GM23248 (cell line): Measurements from ENCODE around the gene CTSD. TPM values are rescaled to one million over a fixed set of nuclear protein-coding genes. Genes with fewer than 3 reads are reported as not detected.

ENCODE experiments used
- DNase-seq: peaks from one replicate; pipeline ENCODE4 v3.0.0-alpha.2; 2015
- H2AFZ ChIP-seq: fragments of 200-600 bp; sonication (generic); 2 replicates; pipeline ENCODE4 v1.6.1; 2016; ENCODE audit warnings: antibody characterized with exemption
- H3F3A ChIP-seq: fragments of 200-600 bp; sonication (generic); 2 replicates; pipeline ENCODE4 v1.6.1; 2016; ENCODE audit warnings: mild to moderate bottlenecking, antibody characterized with exemption, mixed run types; ENCODE audit not compliant: insufficient read depth
- H3K27ac ChIP-seq: fragments of 200-600 bp; sonication (generic); 2 replicates; pipeline ENCODE4 v1.5.1; 2016; ENCODE audit warnings: mild to moderate bottlenecking
- H3K27me3 ChIP-seq: fragments of 200-600 bp; sonication (generic); replicated peaks from 2 replicates; pipeline ENCODE4 v1.6.1; 2016; ENCODE audit warnings: mild to moderate bottlenecking; ENCODE audit not compliant: insufficient read depth
- H3K36me3 ChIP-seq: fragments of 200-600 bp; sonication (generic); 2 replicates; pipeline ENCODE4 v1.6.1; 2016; ENCODE audit warnings: low read depth, mild to moderate bottlenecking
- H3K4me1 ChIP-seq: fragments of 200-600 bp; sonication (generic); 2 replicates; pipeline ENCODE4 v1.6.1; 2016; ENCODE audit warnings: mild to moderate bottlenecking; ENCODE audit not compliant: insufficient read depth
- H3K4me2 ChIP-seq: fragments of 200-600 bp; sonication (generic); one replicate; pipeline ENCODE4 v1.6.1; 2016; ENCODE audit warnings: mild to moderate bottlenecking; ENCODE audit not compliant: unreplicated experiment
- H3K4me3 ChIP-seq: fragments of 200-600 bp; sonication (generic); 2 replicates; pipeline ENCODE4 v1.5.1; 2016; ENCODE audit warnings: mild to moderate bottlenecking
- H3K79me2 ChIP-seq: fragments of 200-600 bp; sonication (generic); 2 replicates; pipeline ENCODE4 v1.6.1; 2016; ENCODE audit warnings: mild to moderate bottlenecking; ENCODE audit not compliant: insufficient read depth
- H3K9ac ChIP-seq: fragments of 200-600 bp; sonication (generic); 2 replicates; pipeline ENCODE4 v1.6.1; 2016; ENCODE audit warnings: mild to moderate bottlenecking
- H3K9me2 ChIP-seq: fragments of 200-600 bp; sonication (generic); 2 replicates; pipeline ENCODE4 v1.6.1; 2016; ENCODE audit warnings: mixed run types, mild to moderate bottlenecking, moderate library complexity; ENCODE audit not compliant: insufficient read depth
- H3K9me3 ChIP-seq: fragments of 200-600 bp; sonication (generic); one replicate; pipeline ENCODE4 v1.6.1; 2017; ENCODE audit warnings: low read depth
- H4K20me1 ChIP-seq: fragments of 200-600 bp; sonication (generic); 2 replicates; pipeline ENCODE4 v1.6.0; 2016; ENCODE audit not compliant: insufficient read depth
- EZH2 ChIP-seq: fragments of 200-600 bp; sonication (generic); IDR thresholded peaks from 2 replicates; pipeline ENCODE4 v1.6.1; 2018; ENCODE audit warnings: antibody characterized with exemption, mild to moderate bottlenecking; ENCODE audit not compliant: insufficient read depth, poor library complexity, severe bottlenecking
- EZH2phosphoT487 ChIP-seq: fragments of 200-600 bp; sonication (generic); IDR thresholded peaks from 2 replicates; pipeline ENCODE4 v1.6.1; 2018; ENCODE audit warnings: antibody characterized with exemption, moderate library complexity, mild to moderate bottlenecking, low read depth; ENCODE audit not compliant: insufficient read depth
- WGBS, 2 experiments: methylation state at CpG; one replicate each; pipeline ENCODE4 v1.1.6; 2015 to 2017; ENCODE audit warnings: low lambda C conversion rate in 2 of 2, low coverage in 1 of 2; ENCODE audit errors: missing lambda C conversion rate in 2 of 2; 5-methylcytosine and 5-hydroxymethylcytosine counted together
- in situ Hi-C: fragments of 300-500 bp; cut with MboI; formaldehyde crosslinking; loops from 2 replicates; pipeline ENCODE4 v1.15.0; 2020
- polyA plus RNA-seq: library from polyadenylated mRNA; unstranded; fragments of >200 nt; fragmentation: Nextera tagmentation; extraction: Ambion mirVana; gene quantifications from 2 replicates; pipeline ENCODE4 v1.2.1, GENCODE V29; 2016
- total RNA-seq: library from RNA; depleted of rRNA; stranded (reverse); fragments of >200 nt; shearing (Covaris generic); gene quantifications from 2 replicates; pipeline ENCODE4 v1.2.3, GENCODE V29; 2014

Gene CTSD
- total and polyA plus RNA-seq, 2 experiments from 2014 or later = 305 to 321 TPM

- 41 to 44% methylated on average over 6 of the region's 6 CpGs for WGBS, 2 experiments
- no peak overlapping the region for H2AFZ ChIP-seq
Measured at GRCh38 chr11:1737080-1737757, 26.5 kb downstream of the CTSD start.

GRCh38 chr11:1736447-1736992 is 27.2 kb downstream of the CTSD start:
- Histone ChIP-seq H3K27ac (no peak overlapping the region), H3K9me3 (no peaks in the 10 kb centered on the region), H2AFZ (no peak overlapping the region), H3K4me1 (no peaks in the 10 kb centered on the region), H3K27me3 (no peaks in the 10 kb centered on the region; the same call in none of the 2 replicates), H3K9ac (no peak overlapping the region), H3K9me2 (no peaks in the 10 kb centered on the region), H3K79me2 (no peaks in the 10 kb centered on the region), H3K4me3 (no peak overlapping the region), H3K36me3 (no peaks in the 10 kb centered on the region), H4K20me1 (no peaks in the 10 kb centered on the region), H3K4me2 (no peak overlapping the region), H3F3A (peaks cover 2% of the 10 kb centered on the region; the same call in 1 of the 2 replicates)
- in situ Hi-C loops = no loop called here
- no peak for DNase-seq
- TF ChIP-seq EZH2 (no peak), EZH2phosphoT487 (no peak)
- 36 to 52% methylated on average over 3 of the region's 3 CpGs for WGBS, 2 experiments

More at GRCh38 chr11:1737080-1737757, 26.5 kb downstream of the CTSD start:
- Histone ChIP-seq H3K4me3 (no peak overlapping the region), H3K27ac (no peak overlapping the region), H3K4me2 (no peak overlapping the region), H3K27me3 (no peaks in the 10 kb centered on the region; the same call in none of the 2 replicates), H3K9me3 (no peaks in the 10 kb centered on the region), H3K79me2 (no peaks in the 10 kb centered on the region), H4K20me1 (no peaks in the 10 kb centered on the region), H3K36me3 (no peaks in the 10 kb centered on the region), H3F3A (no peaks in the 10 kb centered on the region), H3K9ac (no peak overlapping the region), H3K4me1 (no peaks in the 10 kb centered on the region), H3K9me2 (no peaks in the 10 kb centered on the region)
- no peak for TF ChIP-seq EZH2
- no peak for TF ChIP-seq EZH2phosphoT487
- in situ Hi-C loops = no loop called here
- no peak for DNase-seq

GRCh38 chr11:1735271-1735670 is 28.5 kb downstream of the CTSD start:
- no peak overlapping the region for H3K4me3 ChIP-seq
- 65 to 69% methylated on average over 16 of the region's 16 CpGs for WGBS, 2 experiments
- H3K79me2 ChIP-seq = no peaks in the 10 kb centered on the region
- H3K9me2 ChIP-seq = no peaks in the 10 kb centered on the region
- H3K4me2 ChIP-seq = no peak overlapping the region
- H3K9me3 ChIP-seq = no peaks in the 10 kb centered on the region
- H2AFZ ChIP-seq = no peak overlapping the region
- no peak overlapping the region for H3K27ac ChIP-seq
- TF ChIP-seq EZH2phosphoT487 (no peak), EZH2 (no peak)
- no peaks in the 10 kb centered on the region; the same call in none of the 2 replicates for H3K27me3 ChIP-seq
- DNase-seq = no peak
- H3K9ac ChIP-seq = no peak overlapping the region
- peaks cover 10% of the 10 kb centered on the region; the same call in 1 of the 2 replicates for H3F3A ChIP-seq
- in situ Hi-C loops = no loop called here
- no peaks in the 10 kb centered on the region for H4K20me1 ChIP-seq
- no peaks in the 10 kb centered on the region for H3K4me1 ChIP-seq
- no peaks in the 10 kb centered on the region for H3K36me3 ChIP-seq

GRCh38 chr11:1734641-1735081 is 29.1 kb downstream of the CTSD start:
- Histone ChIP-seq H3K9me2 (no peaks in the 10 kb centered on the region), H3K4me1 (no peaks in the 10 kb centered on the region), H2AFZ (no peak overlapping the region), H3K27ac (no peak overlapping the region), H3K79me2 (no peaks in the 10 kb centered on the region), H3K4me2 (no peak overlapping the region), H3K36me3 (no peaks in the 10 kb centered on the region), H3K27me3 (peaks cover 3% of the 10 kb centered on the region), H3K9me3 (no peaks in the 10 kb centered on the region), H3K9ac (no peak overlapping the region), H3K4me3 (no peak overlapping the region), H3F3A (peaks cover 10% of the 10 kb centered on the region; the same call in 1 of the 2 replicates), H4K20me1 (no peaks in the 10 kb centered on the region)
- 32 to 35% methylated on average over 9 to 10 of the region's 10 CpGs for WGBS, 2 experiments
- in situ Hi-C loops = no loop called here
- no peak for DNase-seq
- TF ChIP-seq EZH2phosphoT487 = no peak
- no peak for TF ChIP-seq EZH2
